Measurements from ENCODE around the gene NLK.
"Not testable (repeated sequence)": the region's sequence is repeated elsewhere in the genome, so short reads cannot be mapped to it uniquely, and the experiment has no call there.

NLK gene

GRCh38 chr17:28233872-28234856 is 191.7 kb downstream of the NLK start:
- not testable (repeated sequence) for DNase-seq

DNA sequence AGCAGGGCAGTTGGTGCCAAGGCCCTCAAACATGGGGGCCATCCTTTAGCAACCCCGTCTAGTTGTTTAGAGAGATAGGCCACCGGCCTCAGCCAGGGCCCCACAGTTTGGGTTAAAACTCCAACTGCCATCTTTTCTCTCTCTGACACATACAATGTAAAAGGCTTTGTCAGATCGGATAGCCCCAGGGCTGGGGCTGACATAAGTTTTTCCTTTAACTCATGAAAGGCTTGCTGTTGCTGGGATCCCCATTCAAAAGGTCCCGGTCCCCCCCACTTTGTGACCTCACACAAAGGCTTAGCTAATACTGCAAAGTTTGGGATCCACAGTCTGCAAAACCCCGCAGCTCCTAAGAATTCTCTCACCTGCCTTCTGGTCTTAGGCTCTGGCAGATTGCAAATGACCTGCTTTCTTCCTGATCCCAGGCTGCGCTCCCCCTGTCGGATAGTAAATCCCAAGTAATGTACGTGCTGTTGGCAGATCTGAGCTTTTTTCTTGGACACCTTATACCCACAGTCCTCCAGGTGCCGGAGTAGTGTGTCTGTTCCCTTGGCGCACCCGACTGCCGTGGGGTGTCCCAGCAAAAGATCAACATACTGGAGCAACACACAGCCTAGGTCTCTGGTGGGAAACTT is 192.7 kb downstream of the NLK start:
- DNase-seq = not testable (repeated sequence)

- not testable (repeated sequence) for DNase-seq
These were observed 193.7 kb downstream of the NLK start for GRCh38 chr17:28236033-28236653.

DNA sequence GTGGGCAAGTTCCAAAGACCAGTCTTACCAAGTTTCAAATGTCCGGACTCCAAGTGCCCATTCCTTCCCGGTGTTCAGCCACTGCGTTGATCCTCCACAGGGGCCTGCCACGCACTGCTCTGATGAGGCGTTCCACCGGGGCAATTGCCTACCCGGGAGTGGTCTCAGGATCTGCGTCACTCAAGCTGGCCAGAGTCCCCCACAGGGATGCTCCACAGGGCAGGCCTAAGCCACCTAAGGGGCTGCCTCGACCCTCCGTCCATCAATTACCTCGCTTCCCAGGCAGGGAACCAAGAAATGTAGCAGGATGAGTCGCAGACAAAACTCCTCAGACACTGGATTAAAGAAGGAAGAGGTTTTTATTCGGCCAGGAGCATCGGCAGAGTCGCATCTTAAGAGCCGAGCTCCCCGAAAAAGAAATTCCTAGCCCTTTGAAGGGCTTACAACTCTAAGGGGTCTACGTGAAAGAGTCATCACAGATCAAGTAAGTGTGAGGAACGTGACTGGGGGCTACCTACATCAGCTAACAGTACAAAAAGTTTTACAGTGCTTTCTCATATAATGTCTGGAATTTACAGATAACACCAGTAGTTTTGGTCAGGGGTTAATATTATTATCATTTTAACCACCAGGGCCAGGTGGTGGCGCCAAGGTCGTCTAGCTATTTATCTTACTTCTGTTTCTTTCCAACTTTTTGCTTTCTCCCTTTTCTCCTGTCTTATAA is 196.2 kb downstream of the NLK start:
- DNase-seq = not testable (repeated sequence)

DNA sequence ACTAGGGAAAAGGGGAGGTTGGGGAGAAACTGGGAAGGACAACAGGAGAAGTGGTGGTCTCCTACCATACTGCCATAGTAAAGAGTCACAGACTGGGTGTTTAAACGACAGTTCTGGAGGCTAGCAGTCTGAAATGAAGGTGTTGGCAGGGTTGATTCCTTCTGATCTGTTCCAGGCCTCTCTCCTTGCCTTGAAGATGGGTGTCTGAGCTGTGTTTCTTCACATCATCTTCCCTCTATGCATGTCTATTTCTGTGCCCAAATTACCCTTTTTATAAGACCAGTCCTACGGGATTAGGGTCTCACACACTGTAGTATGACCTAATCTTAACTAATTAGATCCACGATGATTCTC is 196.8 kb downstream of the NLK start:
- DNase-seq = no peak

GRCh38 chr17:28240688-28241340 is 198.3 kb downstream of the NLK start:
- DNase-seq = no peak

GRCh38 chr17:28242791-28243190 is 200.3 kb downstream of the NLK start:
- DNase-seq = no peak

- DNase-seq = not testable (repeated sequence)
These were observed 200.8 kb downstream of the NLK start for GRCh38 chr17:28243268-28243667.

DNA sequence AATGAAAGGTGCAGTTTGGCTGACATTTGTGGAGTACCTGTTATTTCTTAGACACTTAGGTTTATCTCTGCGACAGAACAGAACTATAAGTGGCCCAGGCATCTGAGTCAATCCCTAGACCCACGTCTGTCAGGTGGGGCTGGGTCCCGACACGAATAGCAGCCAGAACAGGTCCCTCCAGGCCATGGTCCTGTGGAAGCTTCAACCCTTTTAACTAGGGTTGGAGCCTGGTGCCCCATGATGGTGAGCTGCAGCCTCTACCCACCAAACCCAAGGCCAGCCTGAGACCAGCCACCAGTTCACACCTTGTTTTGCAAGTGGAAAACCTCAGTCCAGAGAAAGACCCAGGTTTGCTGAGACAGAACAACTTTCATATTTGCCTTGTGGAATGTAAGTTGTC is 202.0 kb downstream of the NLK start:
- no peak for DNase-seq
